ENCODE data around the gene STH. TPM values are rescaled to one million over a fixed set of nuclear protein-coding genes. Genes with fewer than 3 reads are reported as not detected.

Gene STH
- total RNA-seq, 1 experiment from 2014 or later, result not detected

DNA sequence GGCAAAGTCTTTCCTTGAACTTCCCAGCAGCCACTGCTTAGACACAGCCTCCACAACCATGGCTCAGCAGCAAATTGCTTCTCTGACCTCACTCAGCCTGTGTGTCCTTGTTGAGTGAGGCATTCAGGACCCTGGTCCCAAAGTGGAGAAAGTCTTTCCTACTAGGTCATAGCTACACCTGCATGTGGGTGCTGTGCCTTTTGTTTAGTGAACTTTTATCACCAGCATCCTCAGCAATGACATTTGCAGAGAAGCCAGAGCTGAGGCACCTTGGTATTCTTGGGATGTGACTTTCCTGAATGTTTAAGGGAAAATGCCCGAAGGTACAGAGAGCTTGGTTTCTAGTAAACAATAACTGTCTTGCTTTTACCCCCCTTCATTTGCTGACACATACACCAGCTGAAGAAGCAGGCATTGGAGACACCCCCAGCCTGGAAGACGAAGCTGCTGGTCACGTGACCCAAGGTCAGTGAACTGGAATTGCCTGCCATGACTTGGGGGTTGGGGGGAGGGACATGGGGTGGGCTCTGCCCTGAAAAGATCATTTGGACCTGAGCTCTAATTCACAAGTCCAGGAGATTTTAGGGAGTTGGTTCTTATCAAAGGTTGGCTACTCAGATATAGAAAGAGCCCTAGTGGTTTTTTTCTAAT, 20.9 kb upstream of the STH start:
- ChIA-PET POLR2A (no interaction called here), CTCF (no interaction called here)
- Histone ChIP-seq H3K9me3 (ENCODE audit: control insufficient read depth, insufficient read depth, low read depth, low read length) (no peaks in the 10 kb centered on the region), H3K4me3 (ENCODE audit: low read depth in 2 of 2, low read length in 2 of 2) (no peak overlapping the region), H3K27ac (ENCODE audit: low read length) (no peak overlapping the region), H3K4me1 (ENCODE audit: control insufficient read depth, insufficient read depth, low read length) (no peaks in the 10 kb centered on the region), H3K27me3 (ENCODE audit: control insufficient read depth, insufficient read depth, low read length) (no peaks in the 10 kb centered on the region), H3K36me3 (ENCODE audit: control insufficient read depth, insufficient read depth, low read length) (no peaks in the 10 kb centered on the region)
- DNase-seq (ENCODE audit: low read depth, low spot score) (no peak), ATAC-seq (no peak)
- TF ChIP-seq, protein P1, sequence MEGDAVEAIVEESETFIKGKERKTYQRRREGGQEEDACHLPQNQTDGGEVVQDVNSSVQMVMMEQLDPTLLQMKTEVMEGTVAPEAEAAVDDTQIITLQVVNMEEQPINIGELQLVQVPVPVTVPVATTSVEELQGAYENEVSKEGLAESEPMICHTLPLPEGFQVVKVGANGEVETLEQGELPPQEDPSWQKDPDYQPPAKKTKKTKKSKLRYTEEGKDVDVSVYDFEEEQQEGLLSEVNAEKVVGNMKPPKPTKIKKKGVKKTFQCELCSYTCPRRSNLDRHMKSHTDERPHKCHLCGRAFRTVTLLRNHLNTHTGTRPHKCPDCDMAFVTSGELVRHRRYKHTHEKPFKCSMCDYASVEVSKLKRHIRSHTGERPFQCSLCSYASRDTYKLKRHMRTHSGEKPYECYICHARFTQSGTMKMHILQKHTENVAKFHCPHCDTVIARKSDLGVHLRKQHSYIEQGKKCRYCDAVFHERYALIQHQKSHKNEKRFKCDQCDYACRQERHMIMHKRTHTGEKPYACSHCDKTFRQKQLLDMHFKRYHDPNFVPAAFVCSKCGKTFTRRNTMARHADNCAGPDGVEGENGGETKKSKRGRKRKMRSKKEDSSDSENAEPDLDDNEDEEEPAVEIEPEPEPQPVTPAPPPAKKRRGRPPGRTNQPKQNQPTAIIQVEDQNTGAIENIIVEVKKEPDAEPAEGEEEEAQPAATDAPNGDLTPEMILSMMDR (IDR thresholded peaks at IDR 0.05), result no peak
- TF ChIP-seq SIN3A (IDR thresholded peaks at IDR 0.05; ENCODE audit: borderline replicate concordance, insufficient read depth, low read depth, low read length) (no peak), POLR2AphosphoS5 (IDR thresholded peaks at IDR 0.05; ENCODE audit: low read depth, low read length) (no peak), TCF7L2 (IDR thresholded peaks at IDR 0.05; ENCODE audit: low read depth, low read length) (no peak)
- TF ChIP-seq, protein P2, sequence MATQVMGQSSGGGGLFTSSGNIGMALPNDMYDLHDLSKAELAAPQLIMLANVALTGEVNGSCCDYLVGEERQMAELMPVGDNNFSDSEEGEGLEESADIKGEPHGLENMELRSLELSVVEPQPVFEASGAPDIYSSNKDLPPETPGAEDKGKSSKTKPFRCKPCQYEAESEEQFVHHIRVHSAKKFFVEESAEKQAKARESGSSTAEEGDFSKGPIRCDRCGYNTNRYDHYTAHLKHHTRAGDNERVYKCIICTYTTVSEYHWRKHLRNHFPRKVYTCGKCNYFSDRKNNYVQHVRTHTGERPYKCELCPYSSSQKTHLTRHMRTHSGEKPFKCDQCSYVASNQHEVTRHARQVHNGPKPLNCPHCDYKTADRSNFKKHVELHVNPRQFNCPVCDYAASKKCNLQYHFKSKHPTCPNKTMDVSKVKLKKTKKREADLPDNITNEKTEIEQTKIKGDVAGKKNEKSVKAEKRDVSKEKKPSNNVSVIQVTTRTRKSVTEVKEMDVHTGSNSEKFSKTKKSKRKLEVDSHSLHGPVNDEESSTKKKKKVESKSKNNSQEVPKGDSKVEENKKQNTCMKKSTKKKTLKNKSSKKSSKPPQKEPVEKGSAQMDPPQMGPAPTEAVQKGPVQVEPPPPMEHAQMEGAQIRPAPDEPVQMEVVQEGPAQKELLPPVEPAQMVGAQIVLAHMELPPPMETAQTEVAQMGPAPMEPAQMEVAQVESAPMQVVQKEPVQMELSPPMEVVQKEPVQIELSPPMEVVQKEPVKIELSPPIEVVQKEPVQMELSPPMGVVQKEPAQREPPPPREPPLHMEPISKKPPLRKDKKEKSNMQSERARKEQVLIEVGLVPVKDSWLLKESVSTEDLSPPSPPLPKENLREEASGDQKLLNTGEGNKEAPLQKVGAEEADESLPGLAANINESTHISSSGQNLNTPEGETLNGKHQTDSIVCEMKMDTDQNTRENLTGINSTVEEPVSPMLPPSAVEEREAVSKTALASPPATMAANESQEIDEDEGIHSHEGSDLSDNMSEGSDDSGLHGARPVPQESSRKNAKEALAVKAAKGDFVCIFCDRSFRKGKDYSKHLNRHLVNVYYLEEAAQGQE (IDR thresholded peaks at IDR 0.05; ENCODE audit: insufficient read depth in 1 of 2, low read depth in 2 of 2, low read length in 1 of 2), result no peak
- in situ Hi-C loops (cut with HindIII; ENCODE audit: low pct_unique_long_range_greater_than_20kb, low sequenced_read_pairs) (no loop called here), intact Hi-C loops (cut with micrococcal nuclease; ENCODE audit: unreplicated experiment) (no loop called here)
- no TSS peak for BruUV-seq (replicated peaks)

DNA sequence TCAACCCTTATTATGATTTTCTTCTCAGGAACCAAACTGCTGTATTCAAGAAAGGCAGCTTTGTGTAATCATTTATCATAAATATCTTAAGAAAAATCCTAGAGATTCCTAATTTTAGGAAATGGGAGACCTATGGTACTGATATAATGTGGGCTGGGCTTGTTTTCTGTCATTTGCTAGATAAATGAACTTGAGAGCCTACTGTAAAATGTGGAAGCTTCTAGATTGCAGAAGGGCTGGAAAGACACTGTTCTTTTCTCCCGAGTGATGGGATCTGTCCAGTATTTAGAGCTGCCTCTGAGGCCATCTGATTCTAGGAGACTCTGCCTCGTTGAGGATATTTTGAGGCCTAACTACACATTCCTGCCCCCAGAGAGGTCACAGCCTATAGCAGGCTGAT, 19.9 kb upstream of the STH start:
- ChIA-PET CTCF (no interaction called here), POLR2A (no interaction called here)
- Histone ChIP-seq H3K27ac (ENCODE audit: low read length) (no peak overlapping the region), H3K4me3 (ENCODE audit: low read depth in 2 of 2, low read length in 2 of 2) (no peak overlapping the region), H3K27me3 (ENCODE audit: control insufficient read depth, insufficient read depth, low read length) (no peaks in the 10 kb centered on the region), H3K36me3 (ENCODE audit: control insufficient read depth, insufficient read depth, low read length) (no peaks in the 10 kb centered on the region), H3K9me3 (ENCODE audit: control insufficient read depth, insufficient read depth, low read depth, low read length) (no peaks in the 10 kb centered on the region), H3K4me1 (ENCODE audit: control insufficient read depth, insufficient read depth, low read length) (no peaks in the 10 kb centered on the region)
- DNase-seq (ENCODE audit: low read depth, low spot score), result no peak
- in situ Hi-C loops (cut with HindIII; ENCODE audit: low pct_unique_long_range_greater_than_20kb, low sequenced_read_pairs), result no loop called here
- intact Hi-C loops (cut with micrococcal nuclease; ENCODE audit: unreplicated experiment), result no loop called here
- no TSS peak for BruUV-seq (replicated peaks)
- ATAC-seq, result no peak
- no peak for TF ChIP-seq TCF7L2 (IDR thresholded peaks at IDR 0.05; ENCODE audit: low read depth, low read length)
- TF ChIP-seq, protein P2 (IDR thresholded peaks at IDR 0.05; ENCODE audit: insufficient read depth in 1 of 2, low read depth in 2 of 2, low read length in 1 of 2), result no peak
- TF ChIP-seq, protein P1 (IDR thresholded peaks at IDR 0.05), result no peak
- no peak for TF ChIP-seq POLR2AphosphoS5 (IDR thresholded peaks at IDR 0.05; ENCODE audit: low read depth, low read length)
- TF ChIP-seq SIN3A (IDR thresholded peaks at IDR 0.05; ENCODE audit: borderline replicate concordance, insufficient read depth, low read depth, low read length), result no peak
